Measurements from ENCODE around the gene PNMA8B.

The PNMA8B gene

DNA sequence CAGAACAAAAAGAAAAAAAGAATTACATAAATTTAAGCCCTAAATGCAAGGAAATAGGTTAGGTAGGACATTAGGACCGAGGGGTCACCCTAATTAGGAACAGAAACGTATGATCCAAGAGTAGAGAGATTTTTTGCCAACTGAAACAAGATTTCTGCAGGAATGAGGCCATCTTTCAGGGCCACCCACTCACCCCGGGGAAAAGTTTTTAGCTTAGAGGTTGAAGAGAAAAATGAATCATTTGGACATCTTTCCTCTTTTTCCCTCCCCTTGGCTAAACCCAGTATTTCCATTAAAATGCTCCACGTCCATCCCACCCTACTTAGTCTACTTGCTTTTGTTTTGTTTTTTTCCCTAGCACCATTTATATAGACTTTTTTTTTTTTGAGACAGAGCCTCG is 13.7 kb downstream of the PNMA8B start:
- Histone ChIP-seq H3K4me3 (IDR thresholded peaks at IDR 0.05; ENCODE audit: insufficient read depth, low read depth, low read length) (no peak overlapping the region), H3K36me3 (ENCODE audit: insufficient read depth) (no peaks in the 10 kb centered on the region), H3K4me1 (ENCODE audit: low read depth, poor library complexity, severe bottlenecking) (peaks cover 6% of the 10 kb centered on the region), H4K20me1 (ENCODE audit: insufficient read depth) (no peaks in the 10 kb centered on the region), H3K9ac (no peak overlapping the region), H2AFZ (ENCODE audit: low read depth) (no peak overlapping the region), H3K79me2 (ENCODE audit: insufficient read depth, low read depth) (no peaks in the 10 kb centered on the region), H3K27me3 (ENCODE audit: insufficient read depth, low read depth) (peaks cover 90% of the 10 kb centered on the region), H3K4me2 (no peak overlapping the region), H3K27ac (no peak overlapping the region)
- TF ChIP-seq, protein P1, sequence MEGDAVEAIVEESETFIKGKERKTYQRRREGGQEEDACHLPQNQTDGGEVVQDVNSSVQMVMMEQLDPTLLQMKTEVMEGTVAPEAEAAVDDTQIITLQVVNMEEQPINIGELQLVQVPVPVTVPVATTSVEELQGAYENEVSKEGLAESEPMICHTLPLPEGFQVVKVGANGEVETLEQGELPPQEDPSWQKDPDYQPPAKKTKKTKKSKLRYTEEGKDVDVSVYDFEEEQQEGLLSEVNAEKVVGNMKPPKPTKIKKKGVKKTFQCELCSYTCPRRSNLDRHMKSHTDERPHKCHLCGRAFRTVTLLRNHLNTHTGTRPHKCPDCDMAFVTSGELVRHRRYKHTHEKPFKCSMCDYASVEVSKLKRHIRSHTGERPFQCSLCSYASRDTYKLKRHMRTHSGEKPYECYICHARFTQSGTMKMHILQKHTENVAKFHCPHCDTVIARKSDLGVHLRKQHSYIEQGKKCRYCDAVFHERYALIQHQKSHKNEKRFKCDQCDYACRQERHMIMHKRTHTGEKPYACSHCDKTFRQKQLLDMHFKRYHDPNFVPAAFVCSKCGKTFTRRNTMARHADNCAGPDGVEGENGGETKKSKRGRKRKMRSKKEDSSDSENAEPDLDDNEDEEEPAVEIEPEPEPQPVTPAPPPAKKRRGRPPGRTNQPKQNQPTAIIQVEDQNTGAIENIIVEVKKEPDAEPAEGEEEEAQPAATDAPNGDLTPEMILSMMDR (conservative IDR thresholded peaks at IDR 0.05; ENCODE audit: low read depth, low read length) = no peak

GRCh38 chr19:46481223-46481848 is 14.3 kb downstream of the PNMA8B start:
- Histone ChIP-seq H3K27ac (no peak overlapping the region), H3K4me2 (no peak overlapping the region), H3K27me3 (ENCODE audit: insufficient read depth, low read depth) (peaks cover 84% of the 10 kb centered on the region), H3K4me1 (ENCODE audit: low read depth, poor library complexity, severe bottlenecking) (peaks cover 6% of the 10 kb centered on the region), H3K9ac (no peak overlapping the region), H4K20me1 (ENCODE audit: insufficient read depth) (no peaks in the 10 kb centered on the region), H2AFZ (ENCODE audit: low read depth) (no peak overlapping the region), H3K36me3 (ENCODE audit: insufficient read depth) (no peaks in the 10 kb centered on the region), H3K79me2 (ENCODE audit: insufficient read depth, low read depth) (no peaks in the 10 kb centered on the region), H3K4me3 (IDR thresholded peaks at IDR 0.05; ENCODE audit: insufficient read depth, low read depth, low read length) (no peak overlapping the region)
- TF ChIP-seq, protein P1 (conservative IDR thresholded peaks at IDR 0.05; ENCODE audit: low read depth, low read length) = no peak

GRCh38 chr19:46480415-46480814 is 15.3 kb downstream of the PNMA8B start:
- no peak overlapping the region for H3K27ac ChIP-seq
- H3K36me3 ChIP-seq (ENCODE audit: insufficient read depth) = no peaks in the 10 kb centered on the region
- no peaks in the 10 kb centered on the region for H4K20me1 ChIP-seq (ENCODE audit: insufficient read depth)
- no peak overlapping the region for H3K9ac ChIP-seq
- TF ChIP-seq, protein P1 (conservative IDR thresholded peaks at IDR 0.05; ENCODE audit: low read depth, low read length) = no peak
- peaks cover 84% of the 10 kb centered on the region for H3K27me3 ChIP-seq (ENCODE audit: insufficient read depth, low read depth)
- no peak overlapping the region for H3K4me2 ChIP-seq
- H3K4me1 ChIP-seq (ENCODE audit: low read depth, poor library complexity, severe bottlenecking) = peaks cover 6% of the 10 kb centered on the region
- H3K4me3 ChIP-seq (IDR thresholded peaks at IDR 0.05; ENCODE audit: insufficient read depth, low read depth, low read length) = no peak overlapping the region
- H2AFZ ChIP-seq (ENCODE audit: low read depth) = no peak overlapping the region
- no peaks in the 10 kb centered on the region for H3K79me2 ChIP-seq (ENCODE audit: insufficient read depth, low read depth)

GRCh38 chr19:46478356-46478986 is 17.2 kb downstream of the PNMA8B start:
- Histone ChIP-seq H3K27me3 (ENCODE audit: insufficient read depth, low read depth) (peaks cover 83% of the 10 kb centered on the region), H3K4me3 (IDR thresholded peaks at IDR 0.05; ENCODE audit: insufficient read depth, low read depth, low read length) (no peak overlapping the region), H3K27ac (no peak overlapping the region), H4K20me1 (ENCODE audit: insufficient read depth) (no peaks in the 10 kb centered on the region), H3K36me3 (ENCODE audit: insufficient read depth) (no peaks in the 10 kb centered on the region), H3K79me2 (ENCODE audit: insufficient read depth, low read depth) (no peaks in the 10 kb centered on the region), H3K4me2 (no peak overlapping the region), H2AFZ (ENCODE audit: low read depth) (no peak overlapping the region), H3K9ac (no peak overlapping the region), H3K4me1 (ENCODE audit: low read depth, poor library complexity, severe bottlenecking) (peaks cover 6% of the 10 kb centered on the region)
- TF ChIP-seq, protein P1 (conservative IDR thresholded peaks at IDR 0.05; ENCODE audit: low read depth, low read length) = no peak

Data from KMS-11 (cell line).